Lung (tissue), 12 donors: ENCODE results near the gene ABCG8. TPM values are rescaled to one million over a fixed set of nuclear protein-coding genes. Genes with fewer than 3 reads are reported as not detected.

Experiments used
- ATAC-seq: fragments of 200-7000 bp; cut with Tn5 transposase; one replicate; pipeline ENCODE4 v1.9.1; 2020; ENCODE audit warnings: moderate number of reproducible peaks; ENCODE audit not compliant: insufficient read depth, low FRiP score
- DNase-seq, 3 donors: peaks; one replicate each; pipeline ENCODE4 v3.0.0-alpha.2; 2013 to 2017
- H3K27ac ChIP-seq, 2 donors: one replicate each; pipeline ENCODE4 v1.5.1; 2013; ENCODE audit warnings: mild to moderate bottlenecking in 2 of 2, moderate library complexity in 2 of 2, control low read depth in 1 of 2, inconsistent platforms in 1 of 2, low read depth in 1 of 2, low read length in 1 of 2
- H3K27me3 ChIP-seq, 3 donors: one replicate each; pipeline ENCODE4 v1.5.1; 2013; ENCODE audit warnings: low read length in 2 of 3; ENCODE audit not compliant: control insufficient read depth in 3 of 3, insufficient read depth in 3 of 3
- H3K36me3 ChIP-seq, 4 donors: one replicate each; pipeline ENCODE4 v1.5.1; 2013; ENCODE audit warnings: low read length in 4 of 4, mild to moderate bottlenecking in 1 of 4, moderate library complexity in 1 of 4; ENCODE audit not compliant: control insufficient read depth in 4 of 4, insufficient read depth in 4 of 4
- H3K4me1 ChIP-seq, 5 donors: one replicate each; pipeline ENCODE4 v1.5.1; 2013; ENCODE audit warnings: low read length in 5 of 5, mild to moderate bottlenecking in 2 of 5, moderate library complexity in 1 of 5; ENCODE audit not compliant: control insufficient read depth in 5 of 5, insufficient read depth in 5 of 5
- H3K4me3 ChIP-seq: one replicate; pipeline ENCODE4 v1.5.1; 2013; ENCODE audit warnings: mild to moderate bottlenecking, control low read depth, moderate library complexity
- H3K9ac ChIP-seq, 2 donors: one replicate each; pipeline ENCODE4 v1.5.1; 2013; ENCODE audit warnings: low read length in 2 of 2, control low read depth in 1 of 2; ENCODE audit not compliant: insufficient read depth in 1 of 2
- H3K9me3 ChIP-seq, 4 donors: one replicate each; pipeline ENCODE4 v1.5.1; 2013; ENCODE audit warnings: low read length in 3 of 4, mild to moderate bottlenecking in 1 of 4, moderate library complexity in 1 of 4; ENCODE audit not compliant: control insufficient read depth in 4 of 4, insufficient read depth in 3 of 4
- CTCF ChIP-seq: IDR thresholded peaks from 2 replicates; pipeline ENCODE4 v1.5.1; 2012; ENCODE audit warnings: mild to moderate bottlenecking; ENCODE audit errors: control extremely low read depth, extremely low read depth
- WGBS, 2 donors: extraction: QIAGEN DNeasy Blood & Tissue Kit; methylation state at CpG; one replicate each; pipeline ENCODE4 v1.1.7; 2013; 5-methylcytosine and 5-hydroxymethylcytosine counted together
- polyA plus RNA-seq, 2 donors: library from polyadenylated mRNA; stranded (reverse); fragments of 200-250 nt; gene quantifications; one replicate each; pipeline ENCODE4 v1.2.1, GENCODE V29; 2013
- total RNA-seq, 2 donors: library from RNA; depleted of rRNA in 1 of 2; stranded (reverse); fragments of >200 nt in 1 of 2; gene quantifications; one replicate each; pipeline ENCODE4 v1.2.1, GENCODE V29; 2014 to 2021
- donor health status: control.
- donor health status: control.
- donor health status: Bipolar disorder and iron deficiency.
- donor health status: healthy.
- donor health status: DM: yes; HTN: yes; CAD: no.

Gene ABCG8
- total and polyA plus RNA-seq, 4 donors = 0.80 TPM; not detected in 3

- no peak overlapping the region for H3K4me3 ChIP-seq
- ATAC-seq = no peak
- H3K9me3 ChIP-seq = no peaks in the 10 kb centered on the region
- TF ChIP-seq CTCF = no peak
- peak overlapping the region in 1 of 2 donors; percentile 68 for H3K27ac ChIP-seq
- no peak for DNase-seq
- H3K27me3 ChIP-seq = no peaks in the 10 kb centered on the region
- 82 to 89% methylated on average over 7 of the region's 7 CpGs for WGBS, 2 donors
- peaks cover 0 to 16% (median 10%) of the 10 kb centered on the region in 5 donors for H3K4me1 ChIP-seq
- no peak overlapping the region for H3K9ac ChIP-seq
- peaks cover 9 to 28% (median 17%) of the 10 kb centered on the region in 4 donors for H3K36me3 ChIP-seq
Observed at GRCh38 chr2:43885132-43885632, 46.4 kb downstream of the ABCG8 start.

GRCh38 chr2:43887176-43887575 lies 48.4 kb downstream of the ABCG8 start:
- Histone ChIP-seq H3K36me3 (peaks cover 13 to 34% (median 23%) of the 10 kb centered on the region in 4 donors), H3K4me1 (peaks cover 0 to 10% (median 6%) of the 10 kb centered on the region in 5 donors), H3K9ac (no peak overlapping the region), H3K4me3 (no peak overlapping the region), H3K9me3 (no peaks in the 10 kb centered on the region), H3K27ac (no peak overlapping the region), H3K27me3 (no peaks in the 10 kb centered on the region)
- WGBS, 2 donors = 79 to 92% methylated on average over 7 of the region's 7 CpGs
- DNase-seq (no peak), ATAC-seq (no peak)
- TF ChIP-seq CTCF = no peak

- H3K9ac ChIP-seq = no peak overlapping the region
- peaks cover 20 to 48% (median 37%) of the 10 kb centered on the region in 4 donors for H3K36me3 ChIP-seq
- no peaks in the 10 kb centered on the region for H3K9me3 ChIP-seq
- H3K27ac ChIP-seq = no peak overlapping the region
- TF ChIP-seq CTCF = no peak
- no peak for DNase-seq
- no peaks in the 10 kb centered on the region for H3K27me3 ChIP-seq
- H3K4me3 ChIP-seq = no peak overlapping the region
- ATAC-seq = no peak
- WGBS, 2 donors = 97 to 98% methylated on average over 4 of the region's 4 CpGs
- peaks cover 0 to 3% (median 0%) of the 10 kb centered on the region in 5 donors for H3K4me1 ChIP-seq
Observed at GRCh38 chr2:43889416-43889815, 50.6 kb downstream of the ABCG8 start.

- Histone ChIP-seq H3K4me1 (no peaks in the 10 kb centered on the region), H3K27me3 (no peaks in the 10 kb centered on the region), H3K36me3 (peaks cover 22 to 56% (median 39%) of the 10 kb centered on the region in 4 donors), H3K27ac (no peak overlapping the region), H3K9me3 (no peaks in the 10 kb centered on the region), H3K4me3 (no peak overlapping the region), H3K9ac (no peak overlapping the region)
- DNase-seq (no peak), ATAC-seq (peak; percentile 36)
- 64 to 85% methylated on average over 4 of the region's 4 CpGs for WGBS, 2 donors
- no peak for TF ChIP-seq CTCF
Observed at GRCh38 chr2:43890855-43891254, 52.1 kb downstream of the ABCG8 start.
